ENCODE measurements around the gene UBL7.

Gene UBL7

GRCh38 chr15:74396445-74397238 lies 64.3 kb downstream of the UBL7 start:
- Histone ChIP-seq H3K4me1 (ENCODE audit: low read length) (peaks cover 99% of the 10 kb centered on the region), H3K9ac (ENCODE audit: low read length) (peak overlapping the region; percentile 94), H3K9me3 (ENCODE audit: insufficient read depth, low read length) (no peaks in the 10 kb centered on the region), H3K4me2 (ENCODE audit: low read length) (peak overlapping the region; percentile 80), H3K27ac (ENCODE audit: low read length) (peak overlapping the region; percentile 95), H2AFZ (ENCODE audit: low read depth, low read length) (no peak overlapping the region), H3K36me3 (replicated peaks; ENCODE audit: low read depth, low read length) (peaks cover 5% of the 10 kb centered on the region), H3K27me3 (ENCODE audit: low read depth, low read length) (no peaks in the 10 kb centered on the region), H4K20me1 (ENCODE audit: insufficient read depth, low read length) (no peaks in the 10 kb centered on the region), H3K79me2 (ENCODE audit: low read length) (peaks cover 38% of the 10 kb centered on the region), H3K4me3 (ENCODE audit: low read length) (peak overlapping the region; percentile 59)
- peak; percentile 45 for TF ChIP-seq CTCF (IDR thresholded peaks at IDR 0.05; ENCODE audit: low read depth, low read length)
- TF ChIP-seq EZH2phosphoT487 (IDR thresholded peaks at IDR 0.05; ENCODE audit: low read depth) = no peak

- peak overlapping the region; percentile 40 for H3K4me3 ChIP-seq (ENCODE audit: low read length)
- TF ChIP-seq EZH2phosphoT487 (IDR thresholded peaks at IDR 0.05; ENCODE audit: low read depth) = no peak
- TF ChIP-seq CTCF (IDR thresholded peaks at IDR 0.05; ENCODE audit: low read depth, low read length) = no peak
- H2AFZ ChIP-seq (ENCODE audit: low read depth, low read length) = no peak overlapping the region
- no peaks in the 10 kb centered on the region for H4K20me1 ChIP-seq (ENCODE audit: insufficient read depth, low read length)
- peaks cover 33% of the 10 kb centered on the region for H3K79me2 ChIP-seq (ENCODE audit: low read length)
- H3K4me2 ChIP-seq (ENCODE audit: low read length) = peak overlapping the region; percentile 75
- no peaks in the 10 kb centered on the region for H3K27me3 ChIP-seq (ENCODE audit: low read depth, low read length)
- peaks cover 99% of the 10 kb centered on the region for H3K4me1 ChIP-seq (ENCODE audit: low read length)
- H3K36me3 ChIP-seq (replicated peaks; ENCODE audit: low read depth, low read length) = peaks cover 5% of the 10 kb centered on the region
- H3K27ac ChIP-seq (ENCODE audit: low read length) = peak overlapping the region; percentile 95
- H3K9ac ChIP-seq (ENCODE audit: low read length) = peak overlapping the region; percentile 88
- H3K9me3 ChIP-seq (ENCODE audit: insufficient read depth, low read length) = no peaks in the 10 kb centered on the region
Measured at GRCh38 chr15:74396146-74396438, 64.9 kb downstream of the UBL7 start.
